Measurements from ENCODE around the gene SMURF2.
"Not testable (repeated sequence)": the region's sequence is repeated elsewhere in the genome, so short reads cannot be mapped to it uniquely, and the experiment has no call there.

The SMURF2 gene

DNA sequence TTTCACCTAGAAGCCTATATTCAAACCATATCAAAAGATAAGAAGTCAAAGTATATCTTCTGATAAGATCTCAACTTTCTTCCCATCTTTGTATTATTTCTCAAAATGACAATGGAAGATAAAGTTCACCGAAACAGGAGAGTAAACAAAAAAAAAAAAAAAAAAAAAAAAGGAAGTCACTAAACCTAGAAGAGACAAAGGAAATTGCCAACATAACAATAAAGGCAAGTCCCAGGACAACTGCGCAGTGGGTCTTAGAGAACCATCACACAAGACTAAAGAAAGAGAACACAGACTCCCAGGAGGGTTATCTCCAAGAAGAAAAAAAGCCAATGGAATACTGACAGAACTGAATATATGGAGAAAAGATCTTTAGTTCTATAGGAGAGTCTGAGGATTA is 65.7 kb downstream of the SMURF2 start:
- DNase-seq (ENCODE audit: low spot score) = no peak

DNA sequence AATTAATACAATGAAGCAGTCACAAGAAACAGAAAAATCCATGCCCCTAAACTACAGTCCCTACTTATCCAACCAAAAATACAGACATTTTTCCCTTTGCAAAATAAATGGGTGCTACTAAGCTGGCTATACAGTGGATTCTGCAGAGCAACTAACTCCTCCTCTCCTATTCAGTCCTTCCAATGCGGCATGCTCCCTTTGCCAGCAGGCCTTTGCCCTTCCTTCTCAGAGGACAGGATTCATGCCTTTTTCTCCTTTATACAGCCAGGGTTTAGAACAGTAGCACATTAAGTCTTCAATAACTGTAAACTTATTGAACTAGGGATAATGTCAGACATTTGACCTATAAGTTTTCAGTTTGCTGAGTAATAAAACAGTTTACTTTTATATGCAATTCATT is 70.2 kb downstream of the SMURF2 start:
- no peak for DNase-seq (ENCODE audit: low spot score)

DNA sequence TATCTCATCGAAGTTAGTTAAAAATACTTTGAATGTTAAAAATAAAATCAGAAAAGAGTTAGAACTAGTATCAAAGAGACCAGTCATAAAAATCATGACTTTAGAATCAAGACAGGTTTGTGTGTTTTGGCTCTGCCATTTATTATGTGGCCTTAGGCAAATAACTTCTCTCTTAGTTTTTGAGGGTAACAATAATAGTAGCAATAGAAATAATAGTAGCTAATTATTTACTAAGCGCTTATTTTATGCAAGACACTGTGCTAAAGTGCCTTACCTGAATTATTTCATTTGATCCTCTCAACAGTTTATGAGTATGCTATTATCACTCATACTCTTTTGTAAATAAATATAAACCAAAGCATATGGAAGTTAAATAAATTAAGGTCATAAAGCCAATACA is 77.0 kb downstream of the SMURF2 start:
- no peak for DNase-seq (ENCODE audit: low spot score)

GRCh38 chr17:64583038-64583437 is 79.1 kb downstream of the SMURF2 start:
- DNase-seq (ENCODE audit: low spot score) = no peak

DNA sequence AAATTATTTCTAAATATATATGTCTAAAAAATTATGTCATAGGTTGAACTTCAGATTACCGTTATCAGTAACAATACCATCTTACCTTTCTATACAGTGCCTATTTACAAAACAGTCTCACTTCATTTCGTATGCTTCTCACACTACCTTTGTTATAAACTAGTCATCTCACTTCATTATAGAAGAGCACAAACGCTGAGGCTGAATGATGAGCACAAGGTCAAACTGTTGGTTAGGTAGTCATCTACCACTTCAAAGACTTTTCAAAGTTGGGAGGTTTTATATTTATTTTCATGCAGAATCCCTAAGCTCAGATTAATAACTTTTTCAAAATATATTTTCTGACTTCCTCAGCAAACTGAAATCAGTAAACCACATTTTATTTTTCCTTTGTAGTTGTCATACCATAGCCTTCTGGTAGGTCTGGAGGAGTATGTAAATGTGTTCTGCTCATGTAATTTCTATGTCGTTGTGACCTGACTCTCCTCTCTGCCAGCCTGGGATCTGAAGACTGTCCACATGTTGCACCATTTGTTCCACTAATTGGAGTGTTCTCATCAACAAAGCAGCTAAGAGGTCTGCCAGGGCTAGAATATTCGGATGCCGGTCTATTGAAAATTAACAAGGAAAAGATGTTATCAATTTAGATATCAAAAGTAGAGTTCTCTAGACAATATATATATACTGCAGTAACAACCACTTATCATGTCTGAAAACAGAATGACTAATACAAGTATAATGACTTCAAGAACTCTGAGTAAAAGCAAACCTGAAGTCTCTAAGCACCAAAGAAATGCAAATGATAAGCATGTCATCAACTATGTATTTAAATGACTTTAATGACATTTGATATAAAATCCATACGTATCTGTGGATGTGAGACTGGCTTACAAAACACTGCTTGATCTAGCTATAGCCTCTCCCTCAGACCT is 81.5 kb downstream of the SMURF2 start:
- DNase-seq (ENCODE audit: low spot score) = no peak

- no peak for DNase-seq (ENCODE audit: low spot score)
Observed at GRCh38 chr17:64579917-64580316, 82.2 kb downstream of the SMURF2 start.

- not testable (repeated sequence) for DNase-seq (ENCODE audit: low spot score)
Observed at GRCh38 chr17:64577025-64577424, 85.1 kb downstream of the SMURF2 start.

DNA sequence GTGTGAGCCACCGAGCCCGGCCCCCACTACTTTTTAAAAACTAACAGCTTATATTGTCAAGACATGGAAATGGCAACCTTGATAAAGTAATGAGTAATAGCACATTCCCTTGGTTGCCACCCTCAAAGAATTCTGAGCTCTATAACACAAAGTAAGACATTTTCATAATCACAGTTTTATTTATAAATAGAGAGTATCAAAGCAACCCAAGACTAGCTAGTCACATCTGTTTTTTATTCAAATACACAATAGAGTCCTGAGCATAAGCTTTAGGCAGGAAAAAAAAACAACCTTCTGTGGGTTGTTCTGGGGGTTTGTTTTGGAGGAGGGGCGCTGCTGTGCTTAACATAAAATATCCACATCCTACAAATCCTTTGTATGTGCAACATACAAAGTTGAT is 86.7 kb downstream of the SMURF2 start:
- no peak for DNase-seq (ENCODE audit: low spot score)

- no peak for DNase-seq (ENCODE audit: low spot score)
Observed at GRCh38 chr17:64574646-64575045, 87.5 kb downstream of the SMURF2 start.

- DNase-seq (ENCODE audit: low spot score) = no peak
Observed at GRCh38 chr17:64573214-64573613, 88.9 kb downstream of the SMURF2 start.

DNA sequence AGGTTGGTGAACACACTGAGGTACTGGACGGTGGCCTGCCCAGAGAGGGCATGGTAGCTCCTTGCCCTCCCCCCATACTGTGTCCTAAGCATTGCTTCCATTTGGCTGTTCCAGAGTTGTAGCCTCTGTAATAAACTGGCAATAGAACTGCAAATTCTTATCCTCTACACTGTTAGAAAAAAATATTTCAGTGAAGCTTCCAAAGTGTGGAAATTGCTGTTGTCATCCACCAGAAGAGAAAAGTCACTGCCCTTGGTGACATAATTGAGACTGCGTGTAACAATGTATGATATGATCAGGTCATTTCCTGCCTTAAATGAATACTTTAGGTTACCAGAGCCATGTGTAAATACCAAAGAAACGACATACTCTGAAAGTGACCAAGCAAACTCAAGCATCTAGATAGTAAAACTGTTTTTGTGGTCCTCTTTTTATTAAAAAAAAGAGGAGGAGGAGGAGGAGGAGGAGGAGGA is 89.4 kb downstream of the SMURF2 start:
- DNase-seq (ENCODE audit: low spot score) = no peak

GRCh38 chr17:64571746-64572145 is 90.4 kb downstream of the SMURF2 start:
- no peak for DNase-seq (ENCODE audit: low spot score)

- no peak for DNase-seq (ENCODE audit: low spot score)
Observed at GRCh38 chr17:64565563-64565962, 96.5 kb downstream of the SMURF2 start.

DNA sequence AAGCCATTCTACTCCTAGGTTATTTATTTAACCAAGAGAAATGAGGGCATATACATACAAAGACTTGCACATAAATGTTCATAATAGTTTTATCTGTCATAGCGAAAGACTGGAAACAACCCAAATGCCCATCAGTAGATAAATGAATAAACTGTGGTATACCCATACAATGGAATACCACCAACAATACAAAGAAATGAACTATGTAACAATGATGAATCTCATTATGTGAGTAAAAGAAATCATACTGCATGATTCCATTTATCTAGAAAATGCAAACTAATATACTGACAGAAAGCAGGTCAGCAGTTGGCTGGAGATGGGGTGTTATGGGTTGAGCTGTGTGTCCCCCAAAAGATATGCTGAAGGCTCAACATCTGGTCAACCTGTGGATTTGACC is 98.0 kb downstream of the SMURF2 start:
- DNase-seq (ENCODE audit: low spot score) = no peak

GRCh38 chr17:64555281-64555680 is 106.8 kb downstream of the SMURF2 start:
- DNase-seq (ENCODE audit: low spot score) = no peak

- no peak for DNase-seq (ENCODE audit: low spot score)
Observed at GRCh38 chr17:64554028-64554637, 108.0 kb downstream of the SMURF2 start.

- DNase-seq (ENCODE audit: low spot score) = no peak
Observed at GRCh38 chr17:64551461-64551860, 110.6 kb downstream of the SMURF2 start.

- no peak for DNase-seq (ENCODE audit: low spot score)
Observed at GRCh38 chr17:64547319-64547718, 114.8 kb downstream of the SMURF2 start.

GRCh38 chr17:64546716-64547115 is 115.4 kb downstream of the SMURF2 start:
- no peak for DNase-seq (ENCODE audit: low spot score)

- no peak for DNase-seq (ENCODE audit: low spot score)
Observed at GRCh38 chr17:64544742-64545141, 117.4 kb downstream of the SMURF2 start.

DNA sequence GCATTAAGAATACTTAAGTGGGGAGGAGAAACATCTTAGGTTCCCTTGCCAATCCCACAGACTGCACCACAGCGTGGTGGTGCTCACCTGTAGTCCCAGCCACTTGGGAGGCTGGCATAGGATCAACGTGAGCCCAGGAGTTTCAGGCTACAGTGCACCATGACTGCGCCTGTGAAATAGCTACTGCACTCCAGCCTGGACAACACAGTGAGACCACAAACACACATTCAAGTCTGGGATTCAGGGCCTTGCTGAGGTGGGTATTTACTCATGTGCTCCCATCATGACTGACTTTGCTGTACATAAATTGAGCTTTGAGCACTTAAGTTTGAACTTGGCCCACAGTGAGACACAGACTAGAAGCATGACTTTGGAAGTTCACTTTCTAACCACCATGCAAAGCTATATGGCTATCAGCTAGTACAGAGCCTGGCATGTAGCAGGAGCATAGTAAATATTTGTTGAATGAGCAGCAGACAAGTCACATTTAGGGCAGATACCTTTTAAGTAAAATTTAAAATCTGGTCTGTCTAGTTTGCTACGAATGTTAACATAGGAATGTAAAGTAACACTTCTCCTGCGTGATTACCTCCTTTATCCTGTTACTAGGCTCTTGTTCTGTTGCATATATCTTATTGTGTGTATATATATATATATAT is 121.9 kb downstream of the SMURF2 start:
- DNase-seq (ENCODE audit: low spot score) = no peak

GRCh38 chr17:64538508-64539130 is 123.5 kb downstream of the SMURF2 start:
- no peak for DNase-seq (ENCODE audit: low spot score)
